Measurements from ENCODE around the gene PRKCQ.

Gene PRKCQ

DNA sequence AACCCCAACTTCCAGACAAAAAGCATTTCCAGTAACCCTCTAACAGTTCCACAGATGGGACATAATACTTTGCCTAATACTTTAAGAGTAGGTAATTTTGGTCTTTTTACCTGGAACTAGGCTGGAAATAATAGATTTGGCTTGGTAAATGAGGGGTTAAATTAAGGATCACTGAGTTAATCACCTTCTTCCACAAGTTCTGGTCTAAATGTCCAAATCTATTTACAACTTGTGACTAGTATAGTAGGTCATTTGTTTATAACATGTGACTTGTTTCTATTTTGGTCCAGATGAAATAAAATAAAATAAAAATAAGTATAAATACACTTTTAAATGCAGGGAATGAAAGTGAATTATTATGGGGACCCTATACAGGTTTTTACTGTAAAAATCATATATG, 80.1 kb downstream of the PRKCQ start:
- Histone ChIP-seq H3K4me3 (ENCODE audit: low read length) (no peak overlapping the region), H3K27me3 (replicated peaks; ENCODE audit: control insufficient read depth, insufficient read depth, low read length) (peaks cover 22% of the 10 kb centered on the region), H3K4me1 (ENCODE audit: control insufficient read depth, insufficient read depth, low read length) (no peaks in the 10 kb centered on the region), H3K36me3 (ENCODE audit: control insufficient read depth, insufficient read depth, low read length, severe bottlenecking) (no peaks in the 10 kb centered on the region), H3K9me3 (ENCODE audit: control insufficient read depth, low read length) (peaks cover 4% of the 10 kb centered on the region), H3K9ac (ENCODE audit: low read length) (no peak overlapping the region)
- no peak for DNase-seq (ENCODE audit: low read depth)

DNA sequence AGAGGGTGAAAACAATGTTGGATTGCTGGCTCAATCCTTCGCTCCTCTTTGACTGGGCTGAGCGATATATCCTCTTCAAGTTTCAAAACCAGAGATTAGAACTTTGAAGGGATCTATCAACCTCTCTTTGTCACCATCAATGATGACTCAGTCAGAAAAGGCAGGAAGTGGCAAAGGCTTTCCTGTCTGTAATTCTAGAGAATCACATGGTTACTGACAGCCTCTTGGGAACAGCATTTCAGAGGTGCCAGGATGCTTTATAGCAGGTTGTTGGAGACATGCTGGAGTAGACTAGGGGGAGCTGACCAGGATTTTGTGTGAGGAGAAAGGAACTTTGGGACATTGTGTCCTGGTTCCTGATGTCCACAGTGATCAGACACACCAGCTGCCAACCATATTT, 81.3 kb downstream of the PRKCQ start:
- H3K27me3 ChIP-seq (replicated peaks; ENCODE audit: control insufficient read depth, insufficient read depth, low read length) = peaks cover 27% of the 10 kb centered on the region
- DNase-seq (ENCODE audit: low read depth) = no peak
- H3K36me3 ChIP-seq (ENCODE audit: control insufficient read depth, insufficient read depth, low read length, severe bottlenecking) = no peaks in the 10 kb centered on the region
- peaks cover 4% of the 10 kb centered on the region for H3K9me3 ChIP-seq (ENCODE audit: control insufficient read depth, low read length)
- no peaks in the 10 kb centered on the region for H3K4me1 ChIP-seq (ENCODE audit: control insufficient read depth, insufficient read depth, low read length)
- no peak overlapping the region for H3K4me3 ChIP-seq (ENCODE audit: low read length)
- no peak overlapping the region for H3K9ac ChIP-seq (ENCODE audit: low read length)

DNA sequence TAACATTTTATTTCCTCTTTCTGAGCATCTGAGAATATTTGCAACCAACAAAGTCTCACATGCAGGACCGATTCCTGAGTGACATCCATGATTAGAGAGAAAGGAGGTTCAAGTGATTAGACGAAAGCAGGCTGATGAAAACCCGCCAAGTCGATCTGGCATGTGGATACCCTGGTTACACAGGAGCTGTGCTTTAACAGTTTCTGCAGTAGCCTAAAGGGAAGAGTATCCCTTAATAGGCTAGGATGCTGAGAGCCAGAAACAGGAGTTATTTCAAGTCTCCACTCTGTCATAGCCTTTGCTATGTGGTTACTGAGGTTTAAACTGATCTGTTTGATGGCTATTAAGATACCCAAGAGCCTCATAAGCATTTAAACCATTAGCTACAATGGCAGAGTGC, 82.5 kb downstream of the PRKCQ start:
- Histone ChIP-seq H3K9ac (ENCODE audit: low read length) (no peak overlapping the region), H3K4me3 (ENCODE audit: low read length) (no peak overlapping the region), H3K36me3 (ENCODE audit: control insufficient read depth, insufficient read depth, low read length, severe bottlenecking) (no peaks in the 10 kb centered on the region), H3K9me3 (ENCODE audit: control insufficient read depth, low read length) (peaks cover 4% of the 10 kb centered on the region), H3K4me1 (ENCODE audit: control insufficient read depth, insufficient read depth, low read length) (no peaks in the 10 kb centered on the region), H3K27me3 (replicated peaks; ENCODE audit: control insufficient read depth, insufficient read depth, low read length) (peaks cover 29% of the 10 kb centered on the region)
- no peak for DNase-seq (ENCODE audit: low read depth)

DNA sequence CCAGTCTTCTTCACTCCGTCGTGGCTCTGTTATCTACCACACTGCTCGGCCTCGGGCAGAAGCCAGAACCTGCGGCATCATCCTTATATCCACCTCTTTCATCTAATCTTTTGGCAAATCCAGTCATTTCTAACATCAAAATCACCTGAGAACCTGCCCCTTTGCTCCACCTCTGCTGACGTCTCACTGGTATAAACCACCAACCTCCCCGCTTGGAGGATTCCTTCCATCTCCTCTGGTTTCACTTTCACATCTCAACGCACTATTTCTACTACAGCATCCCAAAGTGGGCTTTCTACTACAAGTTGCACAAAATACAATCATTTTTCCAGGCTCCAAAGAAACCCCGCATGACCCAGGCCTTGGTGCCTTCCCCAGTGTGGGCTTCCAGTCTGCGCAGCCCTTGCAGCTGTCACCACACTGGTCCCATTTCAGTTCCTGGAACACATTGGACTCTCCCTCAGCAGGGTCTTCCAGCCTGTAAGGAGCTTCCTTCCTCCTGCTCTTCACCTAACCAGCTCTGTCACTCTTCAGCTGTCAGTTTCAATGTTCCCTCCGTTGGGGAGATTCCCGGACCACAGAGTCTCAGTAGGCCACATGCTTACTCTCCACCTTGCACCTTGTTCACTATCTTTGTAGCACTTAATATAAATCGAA, 85.0 kb downstream of the PRKCQ start:
- H3K9me3 ChIP-seq (ENCODE audit: control insufficient read depth, low read length) = peaks cover 4% of the 10 kb centered on the region
- no peak overlapping the region for H3K9ac ChIP-seq (ENCODE audit: low read length)
- DNase-seq (ENCODE audit: low read depth) = no peak
- no peak overlapping the region for H3K4me3 ChIP-seq (ENCODE audit: low read length)
- H3K36me3 ChIP-seq (ENCODE audit: control insufficient read depth, insufficient read depth, low read length, severe bottlenecking) = no peaks in the 10 kb centered on the region
- H3K4me1 ChIP-seq (ENCODE audit: control insufficient read depth, insufficient read depth, low read length) = no peaks in the 10 kb centered on the region
- H3K27me3 ChIP-seq (replicated peaks; ENCODE audit: control insufficient read depth, insufficient read depth, low read length) = peaks cover 27% of the 10 kb centered on the region

DNA sequence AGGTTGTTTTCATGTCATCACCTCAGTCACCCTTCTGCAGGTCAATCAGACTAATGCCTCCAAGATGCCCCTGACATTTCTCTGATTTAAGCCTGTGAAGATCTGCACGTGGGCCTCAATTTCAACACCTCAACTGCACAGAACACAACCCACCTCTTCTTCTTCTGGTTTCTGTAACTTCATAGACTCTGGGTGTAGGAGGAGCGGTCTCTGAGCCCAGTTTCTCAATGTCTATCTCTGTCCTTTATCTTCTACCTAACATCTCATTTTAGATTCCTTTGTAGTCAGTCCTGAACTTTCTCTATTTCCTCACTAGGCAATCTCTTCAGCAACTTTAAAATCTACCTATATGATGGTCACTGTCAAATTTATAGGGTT, 85.6 kb downstream of the PRKCQ start:
- Histone ChIP-seq H3K4me3 (ENCODE audit: low read length) (no peak overlapping the region), H3K36me3 (ENCODE audit: control insufficient read depth, insufficient read depth, low read length, severe bottlenecking) (no peaks in the 10 kb centered on the region), H3K9me3 (ENCODE audit: control insufficient read depth, low read length) (peaks cover 4% of the 10 kb centered on the region), H3K27me3 (replicated peaks; ENCODE audit: control insufficient read depth, insufficient read depth, low read length) (peaks cover 31% of the 10 kb centered on the region), H3K9ac (ENCODE audit: low read length) (no peak overlapping the region), H3K4me1 (ENCODE audit: control insufficient read depth, insufficient read depth, low read length) (no peaks in the 10 kb centered on the region)
- no peak for DNase-seq (ENCODE audit: low read depth)

DNA sequence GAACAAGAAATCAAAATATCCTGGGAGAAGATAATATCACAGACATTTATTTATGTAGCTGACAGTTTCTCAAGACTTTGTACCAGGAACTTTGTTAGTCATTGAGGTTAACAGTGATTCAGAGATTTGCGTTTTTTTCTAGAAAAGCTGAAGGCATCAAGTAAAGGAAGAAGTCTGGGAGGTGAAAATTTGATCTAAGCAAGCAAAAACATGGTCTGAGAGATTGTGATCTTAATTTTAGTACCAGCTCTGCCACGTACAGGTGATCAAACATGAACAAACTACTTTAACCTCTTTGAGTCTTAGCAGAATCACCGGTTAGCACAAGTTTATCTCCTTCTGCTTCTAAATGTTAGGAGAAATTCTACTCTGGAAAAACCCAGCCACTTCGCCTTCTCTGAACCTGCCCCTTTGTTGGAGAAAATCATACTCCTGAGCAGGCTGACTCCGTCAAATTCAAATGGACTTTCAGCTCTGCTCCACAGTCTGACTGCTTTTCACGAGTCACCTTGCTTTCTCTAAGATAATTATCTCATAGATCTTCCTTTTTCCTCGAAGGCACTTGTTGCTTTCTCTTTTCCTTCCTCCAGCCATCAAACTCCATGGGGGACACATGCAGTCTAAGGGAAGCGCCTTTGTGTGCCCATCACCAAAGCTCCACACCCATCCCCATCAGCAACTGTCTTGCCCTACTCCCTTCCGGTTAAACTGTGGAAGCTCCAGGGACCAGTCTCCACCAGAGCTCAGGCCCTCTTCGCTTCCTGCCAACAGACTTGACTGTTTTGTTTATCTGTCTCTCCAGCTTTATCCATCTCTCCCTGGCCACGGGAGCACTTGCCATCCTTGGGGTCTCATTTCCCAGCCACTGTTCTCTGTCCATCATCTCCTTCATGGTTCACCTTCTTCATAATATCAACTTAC, 86.3 kb downstream of the PRKCQ start:
- peaks cover 31% of the 10 kb centered on the region for H3K27me3 ChIP-seq (replicated peaks; ENCODE audit: control insufficient read depth, insufficient read depth, low read length)
- no peaks in the 10 kb centered on the region for H3K4me1 ChIP-seq (ENCODE audit: control insufficient read depth, insufficient read depth, low read length)
- DNase-seq (ENCODE audit: low read depth) = peak; percentile 20
- H3K9ac ChIP-seq (ENCODE audit: low read length) = no peak overlapping the region
- H3K36me3 ChIP-seq (ENCODE audit: control insufficient read depth, insufficient read depth, low read length, severe bottlenecking) = no peaks in the 10 kb centered on the region
- H3K9me3 ChIP-seq (ENCODE audit: control insufficient read depth, low read length) = peaks cover 2% of the 10 kb centered on the region
- H3K4me3 ChIP-seq (ENCODE audit: low read length) = no peak overlapping the region

DNA sequence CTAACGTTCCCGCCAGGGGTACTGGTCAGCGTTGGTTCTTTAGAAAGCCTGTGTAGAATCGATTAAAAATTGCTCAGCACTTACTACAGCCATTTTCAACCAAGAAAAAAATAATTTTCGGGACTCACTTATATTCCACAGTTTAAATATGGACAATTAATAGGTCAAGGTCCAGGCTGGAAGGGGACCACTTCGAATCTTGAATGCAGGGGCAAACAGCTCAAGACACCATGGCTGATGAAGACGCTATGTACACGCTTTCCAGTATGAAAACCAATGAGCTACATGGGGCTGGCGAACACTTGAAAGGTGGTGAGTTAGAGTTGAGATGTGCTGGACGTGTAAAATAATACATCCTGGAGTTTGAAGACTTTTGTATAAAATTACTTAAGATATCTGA, 87.2 kb downstream of the PRKCQ start:
- DNase-seq (ENCODE audit: low read depth) = no peak
- Histone ChIP-seq H3K27me3 (replicated peaks; ENCODE audit: control insufficient read depth, insufficient read depth, low read length) (peaks cover 25% of the 10 kb centered on the region), H3K4me3 (ENCODE audit: low read length) (no peak overlapping the region), H3K9ac (ENCODE audit: low read length) (no peak overlapping the region), H3K36me3 (ENCODE audit: control insufficient read depth, insufficient read depth, low read length, severe bottlenecking) (no peaks in the 10 kb centered on the region), H3K4me1 (ENCODE audit: control insufficient read depth, insufficient read depth, low read length) (no peaks in the 10 kb centered on the region), H3K9me3 (ENCODE audit: control insufficient read depth, low read length) (no peaks in the 10 kb centered on the region)

DNA sequence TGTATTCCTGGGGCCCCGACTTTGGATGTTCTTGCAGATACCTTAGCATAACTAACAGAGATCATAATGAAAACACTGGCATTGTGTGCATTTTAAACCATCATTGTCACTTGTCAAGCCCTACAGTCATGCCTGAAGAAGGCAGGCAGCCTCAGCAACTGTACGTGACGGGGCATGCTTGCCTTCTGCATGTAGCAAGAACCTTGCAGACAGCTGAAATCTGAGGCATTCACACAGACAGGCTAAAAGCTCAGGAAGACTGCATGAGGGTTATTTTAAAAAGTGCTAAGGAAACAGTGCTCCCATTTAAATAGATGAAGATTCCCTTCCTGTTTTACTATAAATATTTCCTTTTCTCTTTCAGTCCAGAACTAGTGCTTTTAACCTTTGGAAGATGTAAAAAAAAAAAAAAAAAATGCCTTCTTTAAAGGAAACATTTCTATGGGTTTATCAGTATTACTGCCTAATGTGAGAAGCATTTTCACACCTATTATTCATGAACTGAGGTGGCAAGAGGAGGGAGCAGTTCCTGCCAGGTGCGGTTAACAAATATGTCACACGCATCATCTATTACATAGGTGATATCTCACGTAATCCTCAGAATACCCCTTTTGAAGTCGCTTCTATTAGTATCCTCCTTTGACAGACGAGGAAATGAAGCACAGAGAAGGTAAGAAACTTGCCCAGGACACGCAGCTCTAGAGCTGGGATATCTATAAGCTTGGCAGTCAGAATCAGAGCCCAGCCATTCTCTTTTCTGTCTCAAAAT, 88.1 kb downstream of the PRKCQ start:
- Histone ChIP-seq H3K4me1 (ENCODE audit: control insufficient read depth, insufficient read depth, low read length) (no peaks in the 10 kb centered on the region), H3K36me3 (ENCODE audit: control insufficient read depth, insufficient read depth, low read length, severe bottlenecking) (no peaks in the 10 kb centered on the region), H3K4me3 (ENCODE audit: low read length) (no peak overlapping the region), H3K9me3 (ENCODE audit: control insufficient read depth, low read length) (no peaks in the 10 kb centered on the region), H3K9ac (ENCODE audit: low read length) (no peak overlapping the region), H3K27me3 (replicated peaks; ENCODE audit: control insufficient read depth, insufficient read depth, low read length) (peaks cover 16% of the 10 kb centered on the region)
- DNase-seq (ENCODE audit: low read depth) = no peak

DNA sequence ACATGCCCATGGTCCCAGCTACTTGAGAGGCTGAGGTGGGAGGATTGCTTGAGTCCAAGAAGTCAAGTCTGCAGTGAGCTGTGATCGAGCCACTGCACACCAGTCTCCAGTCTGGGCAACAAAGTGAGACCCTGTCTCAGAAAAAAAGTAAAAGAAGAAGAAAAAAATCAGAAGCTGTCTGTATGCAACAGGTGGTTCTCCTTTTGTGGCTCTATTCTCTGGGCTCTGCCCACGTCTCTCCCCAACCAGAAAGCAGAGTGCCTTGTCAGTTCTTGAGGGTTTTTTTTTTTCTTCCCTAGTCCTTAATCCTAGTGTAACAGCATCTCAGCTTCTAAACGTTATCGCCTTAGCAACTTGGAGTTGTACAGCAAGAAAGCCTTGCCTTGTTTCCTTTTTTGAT, 89.5 kb downstream of the PRKCQ start:
- H3K9ac ChIP-seq (ENCODE audit: low read length) = no peak overlapping the region
- H3K4me1 ChIP-seq (ENCODE audit: control insufficient read depth, insufficient read depth, low read length) = no peaks in the 10 kb centered on the region
- peaks cover 16% of the 10 kb centered on the region for H3K27me3 ChIP-seq (replicated peaks; ENCODE audit: control insufficient read depth, insufficient read depth, low read length)
- no peaks in the 10 kb centered on the region for H3K36me3 ChIP-seq (ENCODE audit: control insufficient read depth, insufficient read depth, low read length, severe bottlenecking)
- H3K9me3 ChIP-seq (ENCODE audit: control insufficient read depth, low read length) = no peaks in the 10 kb centered on the region
- DNase-seq (ENCODE audit: low read depth) = no peak
- H3K4me3 ChIP-seq (ENCODE audit: low read length) = no peak overlapping the region

DNA sequence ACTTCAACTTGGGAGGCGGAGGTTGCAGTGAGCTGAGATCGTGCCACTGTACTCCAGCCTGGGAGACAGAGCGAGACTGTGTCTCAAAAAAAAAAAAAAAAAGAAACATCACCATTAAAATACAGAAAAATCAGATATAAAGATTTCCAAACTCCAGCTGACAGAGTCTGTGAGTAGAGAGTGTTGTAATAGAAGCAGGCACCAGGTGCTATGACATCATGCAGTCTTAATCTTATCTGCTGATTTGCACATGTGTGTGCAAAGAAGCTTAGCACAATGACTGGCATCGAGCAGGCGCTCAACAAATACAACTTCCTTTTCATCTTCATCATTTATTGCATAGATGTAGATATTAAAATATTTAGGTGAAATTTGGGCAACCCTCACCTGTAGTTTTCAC, 92.2 kb downstream of the PRKCQ start:
- H3K4me1 ChIP-seq (ENCODE audit: control insufficient read depth, insufficient read depth, low read length) = no peaks in the 10 kb centered on the region
- no peak for DNase-seq (ENCODE audit: low read depth)
- no peak overlapping the region for H3K9ac ChIP-seq (ENCODE audit: low read length)
- no peaks in the 10 kb centered on the region for H3K9me3 ChIP-seq (ENCODE audit: control insufficient read depth, low read length)
- H3K36me3 ChIP-seq (ENCODE audit: control insufficient read depth, insufficient read depth, low read length, severe bottlenecking) = no peaks in the 10 kb centered on the region
- peaks cover 5% of the 10 kb centered on the region for H3K27me3 ChIP-seq (replicated peaks; ENCODE audit: control insufficient read depth, insufficient read depth, low read length)
- no peak overlapping the region for H3K4me3 ChIP-seq (ENCODE audit: low read length)

DNA sequence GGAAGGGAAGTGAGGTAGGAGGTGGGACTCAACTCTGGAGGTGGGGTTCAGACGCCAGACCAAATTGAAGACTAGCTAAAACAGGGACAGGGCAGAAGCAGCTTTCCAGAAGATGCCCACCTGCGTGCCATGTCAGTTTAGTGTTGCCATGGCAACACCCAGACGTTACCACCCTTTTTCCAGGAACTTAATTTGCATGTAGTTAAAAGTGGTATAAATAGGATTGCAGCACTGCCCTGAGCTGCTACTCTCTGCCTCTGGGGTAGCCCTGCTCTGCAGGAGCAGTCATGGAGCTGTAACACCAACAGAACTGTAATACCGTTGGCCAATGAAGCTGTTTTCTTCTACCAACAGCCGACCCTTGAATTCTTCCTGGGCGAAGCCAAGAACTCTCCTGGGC, 93.8 kb downstream of the PRKCQ start:
- no peak for DNase-seq (ENCODE audit: low read depth)
- H3K36me3 ChIP-seq (ENCODE audit: control insufficient read depth, insufficient read depth, low read length, severe bottlenecking) = no peaks in the 10 kb centered on the region
- H3K4me1 ChIP-seq (ENCODE audit: control insufficient read depth, insufficient read depth, low read length) = no peaks in the 10 kb centered on the region
- H3K9ac ChIP-seq (ENCODE audit: low read length) = no peak overlapping the region
- no peaks in the 10 kb centered on the region for H3K9me3 ChIP-seq (ENCODE audit: control insufficient read depth, low read length)
- H3K4me3 ChIP-seq (ENCODE audit: low read length) = no peak overlapping the region
- H3K27me3 ChIP-seq (replicated peaks; ENCODE audit: control insufficient read depth, insufficient read depth, low read length) = peaks cover 5% of the 10 kb centered on the region

Measured in adipocyte (in vitro differentiated cells).